GM19372 (cell line): ENCODE results near the gene PRUNE2.
"Not testable (repeated sequence)": the region's sequence is repeated elsewhere in the genome, so short reads cannot be mapped to it uniquely, and the experiment has no call there.

Source experiments
- ATAC-seq: cut with Tn5 transposase; IDR thresholded peaks from one replicate; pipeline ENCODE4 v1.9.1; 2021; ENCODE audit warnings: mild to moderate bottlenecking, low read depth, moderate library complexity; ENCODE audit not compliant: unreplicated experiment

PRUNE2 gene

GRCh38 chr9:76680716-76681425, 225.0 kb downstream of the PRUNE2 start:
- no peak for ATAC-seq

- ATAC-seq: no peak
Measured at GRCh38 chr9:76677481-76678055, 228.3 kb downstream of the PRUNE2 start.

- ATAC-seq: no peak
Measured at GRCh38 chr9:76676857-76677256, 229.1 kb downstream of the PRUNE2 start.

- no peak for ATAC-seq
Measured at GRCh38 chr9:76667521-76667957, 238.4 kb downstream of the PRUNE2 start.

GRCh38 chr9:76665966-76666365, 239.9 kb downstream of the PRUNE2 start:
- ATAC-seq: not testable (repeated sequence)

GRCh38 chr9:76665458-76665857, 240.5 kb downstream of the PRUNE2 start:
- no peak for ATAC-seq

GRCh38 chr9:76664120-76664519, 241.8 kb downstream of the PRUNE2 start:
- ATAC-seq: no peak

GRCh38 chr9:76662476-76663281, 243.2 kb downstream of the PRUNE2 start:
- no peak for ATAC-seq

- ATAC-seq: peak; percentile 98
Measured at GRCh38 chr9:76658510-76659231, 247.2 kb downstream of the PRUNE2 start.

GRCh38 chr9:76657265-76657664, 248.6 kb downstream of the PRUNE2 start:
- no peak for ATAC-seq

GRCh38 chr9:76655971-76656370, 249.9 kb downstream of the PRUNE2 start:
- ATAC-seq: no peak

- ATAC-seq: no peak
Measured at GRCh38 chr9:76655121-76655541, 250.8 kb downstream of the PRUNE2 start.

- ATAC-seq: no peak
Measured at GRCh38 chr9:76654575-76654974, 251.3 kb downstream of the PRUNE2 start.

GRCh38 chr9:76654051-76654461, 251.9 kb downstream of the PRUNE2 start:
- ATAC-seq: no peak

GRCh38 chr9:76652894-76653293, 253.0 kb downstream of the PRUNE2 start:
- ATAC-seq: no peak

- ATAC-seq: no peak
Measured at GRCh38 chr9:76651119-76651705, 254.7 kb downstream of the PRUNE2 start.

GRCh38 chr9:76650692-76651091, 255.2 kb downstream of the PRUNE2 start:
- no peak for ATAC-seq

- no peak for ATAC-seq
Measured at GRCh38 chr9:76649894-76650293, 256.0 kb downstream of the PRUNE2 start.

GRCh38 chr9:76646249-76646648, 259.7 kb downstream of the PRUNE2 start:
- ATAC-seq: no peak

- ATAC-seq: no peak
Measured at GRCh38 chr9:76644647-76645250, 261.2 kb downstream of the PRUNE2 start.
